K562 (cell line): ENCODE data around the gene DEDD2. TPM values are rescaled to one million over a fixed set of nuclear protein-coding genes. Genes with fewer than 3 reads are reported as not detected.

Experiments used
- ATAC-seq: fragments of 200-7000 bp; cut with Tn5 transposase; 3 replicates; pipeline ENCODE4 v1.9.1; 2020; ENCODE audit warnings: moderate library complexity
- BruUV-seq: library from RNA; stranded (reverse); fragments of 400-500 nt; replicated peaks from 2 replicates; lab custom pipeline; 2021; lab: Mats Ljungman, UMichigan
- CTCF ChIA-PET: fragments of 300-600 bp; formaldehyde crosslinking; extraction: SDS; loops from one replicate; lab custom pipeline; 2021; ENCODE audit warnings: low intra/inter-chr PET ratio; lab: Yijun Ruan, JAX
- POLR2A ChIA-PET: fragments of 300-600, 350-650 bp; sonication (Branson Sonifier 250); formaldehyde crosslinking; extraction: SDS; loops from one replicate; lab custom pipeline; 2021; ENCODE audit warnings: antibody characterized with exemption, inconsistent platforms; lab: Yijun Ruan, JAX
- DNase-seq, 4 experiments: peaks; one replicate each; pipeline versions ENCODE4 v3.0.0 to v3.0.0-alpha.2; 2011 to 2018; ENCODE audit warnings: low spot score in 3 of 4, mixed read lengths in 3 of 4; ENCODE audit errors: extremely low read depth in 1 of 4
- FAIRE-seq: peaks from 2 replicates; lab custom pipeline; 2011; peaks lifted over from hg19 to GRCh38; lab: Jason Lieb, UNC
- H2AFZ ChIP-seq: 2 replicates; pipeline ENCODE4 v1.6.0; 2011; ENCODE audit warnings: low read depth, low read length, control low read depth, inconsistent platforms
- H3K27ac ChIP-seq: fragments of 200-600 bp; 3 replicates; pipeline ENCODE4 v1.8.0; 2011; ENCODE audit warnings: low read depth, mild to moderate bottlenecking, control low read depth, inconsistent platforms, low read length, moderate library complexity, mixed read lengths; ENCODE audit errors: extremely low read depth
- H3K27me3 ChIP-seq, 2 experiments: fragments of 300-600 bp in 1 of 2; 2 replicates in 1 of 2; 3 replicates in 1 of 2; pipeline versions ENCODE4 v1.6.0 to v1.8.0; 2011; ENCODE audit warnings: inconsistent platforms in 2 of 2, low read length in 2 of 2, mild to moderate bottlenecking in 1 of 2, mixed read lengths in 1 of 2, moderate library complexity in 1 of 2; ENCODE audit not compliant: control insufficient read depth in 2 of 2, insufficient read depth in 2 of 2
- H3K36me3 ChIP-seq: fragments of 300-600 bp; 3 replicates; pipeline ENCODE4 v1.8.0; 2011; ENCODE audit warnings: mild to moderate bottlenecking, low read length, inconsistent platforms; ENCODE audit not compliant: control insufficient read depth, insufficient read depth
- H3K4me1 ChIP-seq, 2 experiments: fragments of 200-600 bp in 1 of 2; replicated peaks in 1 of 2; 2 replicates in 1 of 2; 3 replicates in 1 of 2; pipeline versions ENCODE4 v1.5.1 to v1.8.0; 2011; ENCODE audit warnings: inconsistent platforms in 2 of 2, low read length in 2 of 2, mild to moderate bottlenecking in 1 of 2, mixed read lengths in 1 of 2, moderate library complexity in 1 of 2; ENCODE audit not compliant: control insufficient read depth in 2 of 2, insufficient read depth in 2 of 2
- H3K4me2 ChIP-seq: 2 replicates; pipeline ENCODE4 v1.6.1; 2011; ENCODE audit warnings: low read length, control low read depth, inconsistent platforms, mixed read lengths; ENCODE audit not compliant: insufficient read depth
- H3K4me3 ChIP-seq: fragments of 200-600 bp; sonication (generic), shearing (Covaris generic); 2 replicates; pipeline ENCODE4 v1.5.1; 2016; ENCODE audit warnings: control low read depth, inconsistent platforms
- H3K79me2 ChIP-seq: fragments of 200-600 bp; 3 replicates; pipeline ENCODE4 v1.8.0; 2011; ENCODE audit warnings: low read length, inconsistent platforms; ENCODE audit not compliant: control insufficient read depth, insufficient read depth
- H3K9ac ChIP-seq, 2 experiments: 2 replicates each; pipeline versions ENCODE4 v1.6.0 to v1.6.1; 2011; ENCODE audit warnings: low read depth in 2 of 2, low read length in 2 of 2, control low read depth in 1 of 2, inconsistent platforms in 1 of 2, mild to moderate bottlenecking in 1 of 2, mixed read lengths in 1 of 2; ENCODE audit not compliant: insufficient read depth in 1 of 2
- H3K9me1 ChIP-seq: one replicate; pipeline ENCODE4 v1.6.0; 2011; ENCODE audit warnings: inconsistent platforms, mild to moderate bottlenecking, low read length, moderate library complexity; ENCODE audit not compliant: control insufficient read depth, insufficient read depth
- H3K9me3 ChIP-seq: replicated peaks from 2 replicates; pipeline ENCODE4 v1.5.1; 2011; ENCODE audit warnings: low read depth, low read length, inconsistent platforms; ENCODE audit not compliant: control insufficient read depth, insufficient read depth
- H4K20me1 ChIP-seq: replicated peaks from 2 replicates; pipeline ENCODE4 v1.6.1; 2011; ENCODE audit warnings: low read length, inconsistent platforms, mixed read lengths; ENCODE audit not compliant: control insufficient read depth, insufficient read depth
- RBM17 ChIP-seq: fragments of 200-400 bp; formaldehyde crosslinking; IDR thresholded peaks from 2 replicates; pipeline ENCODE4 v1.6.1; 2017; ENCODE audit warnings: low read depth, mild to moderate bottlenecking, low read length, borderline replicate concordance
- SMAD2 ChIP-seq: fragments of 150-350 bp; IDR thresholded peaks from 2 replicates; pipeline ENCODE4 v1.6.1; 2014; ENCODE audit warnings: low read depth, mild to moderate bottlenecking, low read length
- TBL1XR1 ChIP-seq, 2 experiments: IDR thresholded peaks; 2 replicates each; pipeline ENCODE4 v1.6.1; 2012; ENCODE audit warnings: improper control_type of control experiment in 2 of 2, low read length in 2 of 2, mild to moderate bottlenecking in 1 of 2
- TCF15 ChIP-seq: fragments of 250-450 bp; sonication (Bioruptor Pico); IDR thresholded peaks from 2 replicates; pipeline ENCODE4 v1.8.0; 2022; ENCODE audit warnings: moderate library complexity, mild to moderate bottlenecking, inconsistent platforms
- ZBTB40 ChIP-seq, 2 experiments: fragments of 450-650 bp in 1 of 2; sonication (generic) in 1 of 2; formaldehyde crosslinking in 1 of 2; IDR thresholded peaks; 2 replicates each; pipeline versions ENCODE4 v1.7.1 to v1.9.0; 2016 to 2022; ENCODE audit warnings: inconsistent platforms in 1 of 2, mild to moderate bottlenecking in 1 of 2, missing genetic modification reagents in 1 of 2
- ZNF197 ChIP-seq: fragments of 200-800 bp; sonication (Bioruptor generic); IDR thresholded peaks from 2 replicates; pipeline ENCODE4 v1.6.1; 2016; ENCODE audit warnings: low read depth, missing genetic modification characterization, missing compliant biosample characterization
- ZNF280B ChIP-seq: fragments of 250-450 bp; sonication (Bioruptor Pico); IDR thresholded peaks from 2 replicates; pipeline ENCODE4 v1.5.1; 2021; ENCODE audit warnings: mild to moderate bottlenecking
- WGBS: fragments of 100-300 bp; shearing (Covaris generic); methylation state at CpG from one replicate; pipeline ENCODE4 v1.1.6; 2016; ENCODE audit warnings: low coverage, mixed read lengths; ENCODE audit not compliant: insufficient coverage; ENCODE audit errors: missing lambda C conversion rate; 5-methylcytosine and 5-hydroxymethylcytosine counted together
- in situ Hi-C: fragments of 300-500 bp; cut with MboI; formaldehyde crosslinking; loops from 4 replicates; pipeline ENCODE4 v1.15.0; 2018; ENCODE audit warnings: inconsistent platforms, mixed read lengths
- intact Hi-C: fragments of 100-400 bp; cut with micrococcal nuclease; formaldehyde crosslinking; loops from 2 replicates; pipeline ENCODE4 v1.14.2; 2022
- polyA plus RNA-seq, 8 experiments: library from polyadenylated mRNA; depleted of rRNA in 4 of 8; stranded (reverse) in 5 of 8; unstranded in 3 of 8; fragments of >200 nt; fragmentation: Nextera tagmentation in 2 of 8; fragmentation: Illumina TruSeq in 1 of 8; extraction: Ambion mirVana in 2 of 8; extraction: Trizol in 1 of 8; gene quantifications; 2 replicates each; pipeline versions ENCODE4 v1.2.1 to v1.2.3, GENCODE V29; 2011 to 2014; ENCODE audit warnings: inconsistent platforms in 1 of 8, missing spikeins in 1 of 8
- total RNA-seq, 7 experiments: library from RNA; depleted of rRNA in 6 of 7; stranded (reverse); fragments of >200 nt in 6 of 7; fragmentation: Illumina TruSeq in 2 of 7; extraction: Trizol in 2 of 7; gene quantifications; 2 replicates each; pipeline versions ENCODE4 v1.2.1 to v1.2.3, GENCODE V29; 2011 to 2021; ENCODE audit warnings: low replicate concordance in 1 of 7

Gene DEDD2
- total and polyA plus RNA-seq, 9 of the 15 experiments (the other 6 are each of a cell fraction or from before 2014, with no cell fraction given): 4.3 to 43.0 (median 29.2) TPM

DNA sequence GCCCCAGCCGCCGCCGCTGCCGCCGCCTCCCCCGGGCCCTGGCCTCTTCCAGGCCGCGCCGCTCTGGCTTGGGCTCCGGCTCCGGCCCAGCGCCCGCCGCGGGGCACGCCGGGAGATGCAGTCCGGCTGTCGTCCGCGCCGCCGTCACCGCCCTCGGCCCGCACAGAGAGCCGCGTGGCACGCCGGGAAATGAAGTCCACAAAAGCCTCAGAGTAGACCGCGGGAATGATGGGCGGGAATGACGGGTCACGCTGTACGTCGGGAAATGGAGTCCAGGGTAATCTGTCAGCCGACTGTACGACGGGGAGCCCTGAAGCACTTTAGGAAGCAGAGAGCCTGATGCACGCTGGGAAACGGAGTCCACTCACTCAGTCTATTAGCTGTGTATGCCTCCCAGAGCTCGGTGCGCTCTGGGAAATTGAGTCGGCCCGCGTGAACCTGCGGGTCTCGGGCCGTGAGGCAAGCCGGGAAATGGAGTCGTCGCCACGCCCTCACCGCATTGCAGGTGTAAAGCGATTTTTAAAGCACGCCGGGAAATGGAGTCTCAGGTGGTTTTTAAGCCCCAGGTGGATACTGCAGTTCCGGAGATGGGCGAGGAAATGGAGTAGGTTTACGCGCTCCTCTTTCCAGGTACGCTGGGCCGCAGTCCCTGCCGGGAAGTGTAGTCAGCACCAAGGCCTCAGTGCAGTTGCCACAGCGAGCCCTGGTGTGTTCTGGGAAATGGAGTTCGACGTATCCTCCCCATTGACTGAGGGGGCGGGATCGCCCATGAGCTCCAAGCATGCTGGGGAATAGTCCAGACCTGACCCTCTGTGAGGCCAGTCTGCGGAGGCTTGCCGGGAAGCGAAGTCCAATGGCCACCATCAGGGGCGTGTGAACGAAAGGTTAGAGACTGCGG lies 25.3 kb upstream of the DEDD2 start, which contains the start of gene GSK3A:
GSK3A (minus strand) TSS at position 91 of the 898 bp plus-strand sequence. CDS start 137 bp downstream, outside the sequence.
- POLR2A ChIA-PET: interaction anchor here (0.5 to 11.7 kb wide), 22 partner anchors 9 to 154 kb away, joined by 3 to 116 read pairs (median 4); partner anchors contain the start of genes DEDD2, PAFAH1B3 and PRR19
- no TSS peak for BruUV-seq
- TF ChIP-seq ZNF197 (CRISPR knock-in tag) (peak; percentile 78; the same call in 1 of the 2 replicates), RBM17 (no peak), SMAD2 (no peak), TBL1XR1 (IDR thresholded peaks at IDR 0.05; ENCODE audit: low read length in 2 of 2) (peak; percentile 51 to 66; a peak in 3 of 4 replicates), ZNF280B (CRISPR knock-in tag) (no peak), TCF15 (no peak), ZBTB40 (IDR thresholded peaks at IDR 0.05) (peak; percentile 74), ZBTB40 (CRISPR knock-in tag; IDR thresholded peaks at IDR 0.05) (no peak)

More for the DNA sequence above, 25.3 kb upstream of the DEDD2 start, which contains the start of gene GSK3A:
- H3K9me3 ChIP-seq: no peaks in the 10 kb centered on the region
- in situ Hi-C loops: no loop called here
- peak within 1 kb of the TSS; percentile 92 for H3K4me2 ChIP-seq
- H4K20me1 ChIP-seq: no peaks in the 10 kb centered on the region
- peaks cover 32% of the 10 kb centered on the region for H3K36me3 ChIP-seq
- intact Hi-C loops: loop anchor here (2.0 to 5.0 kb wide), 3 partner anchors 22 to 55 kb away; partner anchors contain the start of gene ZNF526
- H2AFZ ChIP-seq: peak within 1 kb of the TSS; percentile 98
- H3K4me1 ChIP-seq: peaks cover 7 to 19% of the 10 kb centered on the region in 2 experiments; a peak in 4 of 5 replicates
- peak; percentile 99 for FAIRE-seq
- H3K27ac ChIP-seq: peak within 1 kb of the TSS; percentile 84
- peaks cover 49% of the 10 kb centered on the region for H3K79me2 ChIP-seq
- peak within 1 kb of the TSS; percentile 89 to 95 for H3K9ac ChIP-seq
- CTCF ChIA-PET: interaction anchor here (2.2 kb wide), 1 partner anchor 110 kb away, joined by 6 read pairs; the partner anchor contains the start of gene POU2F2
- DNase-seq: peak; percentile 82 to 99 (median 88)
- no peaks in the 10 kb centered on the region for H3K9me1 ChIP-seq
- peak within 1 kb of the TSS; percentile 79 for H3K4me3 ChIP-seq
- no peaks in the 10 kb centered on the region for H3K27me3 ChIP-seq
- WGBS: under 1% methylated on average over 69 of the region's 76 CpGs
- peak; percentile 88 for ATAC-seq
